T-cell (primary cell): ENCODE measurements around the gene GPR42. TPM values are rescaled to one million over a fixed set of nuclear protein-coding genes. Genes with fewer than 3 reads are reported as not detected.

Experiments
- ATAC-seq, 4 experiments: fragments of 200-7000 bp in 3 of 4; fragments of 150-1000 bp in 1 of 4; cut with Tn5 transposase; replicated peaks in 1 of 4; 1 replicate in 3 of 4; 2 replicates in 1 of 4; pipeline ENCODE4 v1.10.0; 2021; ENCODE audit warnings: moderate library complexity in 3 of 4, mild to moderate bottlenecking in 2 of 4, moderate number of reproducible peaks in 1 of 4
- CTCF ChIA-PET, 2 donors: fragments of 300-600 bp; sonication (Branson Sonifier 250); formaldehyde crosslinking; loops; one replicate each; lab custom pipeline; 2022; ENCODE audit warnings: antibody characterized with exemption in 2 of 2; lab: Charles Lee
- POLR2A ChIA-PET, 2 donors: fragments of 300-600 bp; sonication (Branson Sonifier 250); formaldehyde crosslinking; loops; one replicate each; lab custom pipeline; 2022; ENCODE audit warnings: antibody characterized with exemption in 2 of 2; lab: Charles Lee
- DNase-seq, 35 experiments: peaks; one replicate each; pipeline versions ENCODE4 v3.0.0 to v3.0.0-alpha.2; 2013 to 2023
- H3K27ac ChIP-seq: one replicate; pipeline ENCODE4 v1.5.1; 2013; ENCODE audit warnings: low read length
- H3K27me3 ChIP-seq, 2 experiments: replicated peaks in 1 of 2; 1 replicate in 1 of 2; 2 replicates in 1 of 2; pipeline versions ENCODE4 v1.6.1 to v1.7.0; 2013; ENCODE audit warnings: low read length in 1 of 2, mixed read lengths in 1 of 2; ENCODE audit not compliant: control insufficient read depth in 2 of 2, insufficient read depth in 2 of 2; ENCODE audit errors: extremely low read depth in 1 of 2
- H3K36me3 ChIP-seq, 2 donors: 1 replicate in 1 of 2; 2 replicates in 1 of 2; pipeline versions ENCODE4 v1.6.1 to v1.7.0; 2013; ENCODE audit warnings: low read length in 1 of 2; ENCODE audit not compliant: control insufficient read depth in 2 of 2, insufficient read depth in 1 of 2; ENCODE audit errors: extremely low read depth in 1 of 2
- H3K4me1 ChIP-seq, 2 experiments: 1 replicate in 1 of 2; 2 replicates in 1 of 2; pipeline versions ENCODE4 v1.6.1 to v1.7.0; 2013; ENCODE audit warnings: low read length in 2 of 2, mixed read lengths in 1 of 2; ENCODE audit not compliant: insufficient read depth in 2 of 2, control insufficient read depth in 1 of 2; ENCODE audit errors: extremely low read depth in 1 of 2
- H3K4me3 ChIP-seq, 2 donors: 1 replicate in 1 of 2; 2 replicates in 1 of 2; pipeline versions ENCODE4 v1.5.1 to v1.7.0; 2013; ENCODE audit warnings: mild to moderate bottlenecking in 2 of 2, low read length in 1 of 2, moderate library complexity in 1 of 2; ENCODE audit not compliant: control insufficient read depth in 1 of 2; ENCODE audit errors: extremely low read depth in 1 of 2
- H3K9me3 ChIP-seq: 2 replicates; pipeline ENCODE4 v1.7.0; 2013
- H3K27ac Mint-ChIP-seq, 2 donors: one replicate each; pipeline ENCODE4 v1.8.0; 2020 to 2021; ENCODE audit warnings: mild to moderate bottlenecking in 2 of 2, mixed read lengths in 2 of 2
- H3K27me3 Mint-ChIP-seq, 2 donors: one replicate each; pipeline ENCODE4 v1.8.0; 2021 to 2022; ENCODE audit warnings: mixed read lengths in 2 of 2
- H3K36me3 Mint-ChIP-seq: one replicate; pipeline ENCODE4 v1.8.0; 2021; ENCODE audit warnings: mixed read lengths
- H3K4me1 Mint-ChIP-seq, 3 donors: one replicate each; pipeline ENCODE4 v1.8.0; 2020 to 2022; ENCODE audit warnings: mixed read lengths in 3 of 3, mild to moderate bottlenecking in 1 of 3
- H3K4me3 Mint-ChIP-seq, 3 donors: one replicate each; pipeline ENCODE4 v1.8.0; 2020 to 2022; ENCODE audit warnings: mild to moderate bottlenecking in 3 of 3, mixed read lengths in 3 of 3, moderate library complexity in 3 of 3
- H3K9me3 Mint-ChIP-seq, 3 donors: one replicate each; pipeline ENCODE4 v1.8.0; 2020 to 2022; ENCODE audit warnings: mixed read lengths in 3 of 3
- WGBS: methylation state at CpG from one replicate; pipeline ENCODE4 v1.1.5; 2013; ENCODE audit warnings: missing lambda C conversion rate; ENCODE audit not compliant: insufficient coverage; 5-methylcytosine and 5-hydroxymethylcytosine counted together
- total RNA-seq, 35 experiments: library from RNA in 6 of 35; stranded (reverse) in 6 of 35; fragments of 120-200 nt in 1 of 35; gene quantifications; one replicate each; pipeline versions ENCODE4 v1.2.1 to v1.2.4 and lab custom pipeline; 2013 to 2026

The GPR42 gene
- total RNA-seq, 5 donors from 2014 or later (not counting 1 experiment from before 2014, with no cell fraction given) = not detected

DNA sequence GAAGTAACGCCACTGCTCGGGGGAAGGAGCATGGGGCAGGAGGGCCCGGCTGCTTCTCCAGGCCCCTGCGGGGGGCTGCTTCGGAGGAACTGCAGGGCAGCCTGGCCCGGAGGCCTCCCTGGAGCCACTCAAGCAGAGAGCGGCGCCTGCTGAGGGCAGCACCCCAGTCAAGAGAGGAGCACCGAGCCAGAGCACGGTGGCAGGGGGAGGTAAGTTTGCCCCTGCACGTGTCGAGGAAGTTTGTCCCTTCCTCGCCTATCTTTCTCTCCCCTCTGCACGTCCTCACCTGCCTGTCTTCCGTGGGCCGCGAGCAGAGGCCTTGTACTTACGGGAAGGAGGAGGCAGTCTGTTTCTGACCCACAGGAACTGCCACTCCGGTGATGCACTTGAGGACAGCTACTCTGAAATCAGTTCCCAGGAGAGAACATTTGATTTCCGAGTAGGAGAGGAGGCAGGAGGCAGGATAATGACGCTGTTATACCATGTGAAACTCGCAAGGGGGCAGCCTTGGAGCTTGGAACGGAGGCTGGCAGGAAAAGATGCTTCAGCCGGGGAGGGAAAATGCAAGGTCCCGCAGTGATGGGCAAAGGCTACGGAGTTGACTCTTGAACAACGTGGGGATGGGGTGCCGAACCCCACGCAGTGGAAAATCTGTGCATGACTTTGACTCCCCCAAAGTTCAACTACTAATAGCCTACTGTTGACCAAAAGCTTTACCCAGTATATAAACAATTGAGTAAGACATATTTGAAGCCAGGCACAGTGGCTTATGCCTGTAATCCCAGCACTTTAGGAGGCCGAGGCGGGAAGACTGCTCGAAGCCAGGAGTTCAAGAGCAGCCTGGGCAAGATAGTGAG lies 18.2 kb upstream of the GPR42 start:
- WGBS = 43% methylated on average over 20 of the region's 32 CpGs
- Histone ChIP-seq H3K9me3 (no peaks in the 10 kb centered on the region), H3K27ac (no peak overlapping the region), H3K27me3 (peaks cover 0 to 15% of the 10 kb centered on the region in 2 experiments), H3K4me3 (no peak overlapping the region), H3K36me3 (no peaks in the 10 kb centered on the region), H3K4me1 (peaks cover 1 to 15% of the 10 kb centered on the region in 2 experiments)
- peak; percentile 79 to 86 (median 81) for ATAC-seq
- Mint-ChIP-seq H3K4me1 (peaks cover 11 to 20% (median 13%) of the 10 kb centered on the region in 3 donors), H3K27ac (no peak overlapping the region), H3K27me3 (peaks cover 0 to 9% of the 10 kb centered on the region in 2 donors), H3K36me3 (no peaks in the 10 kb centered on the region), H3K9me3 (no peaks in the 10 kb centered on the region), H3K4me3 (no peak overlapping the region)
- DNase-seq = peak; percentile 34 to 87 (median 56)
- ChIA-PET POLR2A (no interaction called here), CTCF (interaction anchor here (0.7 to 2.6 kb wide), 10 partner anchors 20 to 143 kb away, joined by 3 to 21 read pairs (median 6); no protein-coding TSS in a partner anchor)

DNA sequence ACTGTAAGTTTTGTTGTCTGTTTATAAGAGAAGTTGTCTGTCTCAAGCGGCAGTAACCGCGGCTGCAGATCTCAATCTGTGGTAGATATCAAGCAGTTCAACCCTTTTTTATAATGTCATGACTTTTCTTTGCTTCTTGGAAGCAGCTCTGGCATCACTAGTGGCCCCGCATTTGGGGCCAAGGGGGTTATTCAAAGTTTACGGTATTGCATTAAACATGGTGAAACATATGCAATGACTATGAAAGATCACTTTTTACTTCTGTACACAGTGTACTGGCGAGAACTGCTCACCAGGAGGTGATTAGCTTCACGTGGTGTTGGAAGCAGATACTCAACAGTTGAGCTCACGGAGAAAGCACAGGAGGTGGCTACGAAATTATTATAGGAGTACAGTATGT lies 17.2 kb upstream of the GPR42 start:
- H3K4me3 ChIP-seq = no peak overlapping the region
- no peaks in the 10 kb centered on the region for H3K9me3 ChIP-seq
- H3K4me3 Mint-ChIP-seq = no peak overlapping the region
- no CpG with 5 or more reads among the region's 9 CpGs for WGBS
- peaks cover 14 to 21% (median 15%) of the 10 kb centered on the region in 3 donors for H3K4me1 Mint-ChIP-seq
- peaks cover 0 to 9% of the 10 kb centered on the region in 2 donors for H3K27me3 Mint-ChIP-seq
- H3K36me3 ChIP-seq = no peaks in the 10 kb centered on the region
- no peak overlapping the region for H3K27ac Mint-ChIP-seq
- ATAC-seq = no peak
- H3K4me1 ChIP-seq = peaks cover 0 to 13% of the 10 kb centered on the region in 2 experiments
- peaks cover 0 to 18% of the 10 kb centered on the region in 2 experiments for H3K27me3 ChIP-seq
- H3K27ac ChIP-seq = no peak overlapping the region
- DNase-seq = peak in 5 of 35 experiments; percentile 15 to 39 (median 22)
- POLR2A ChIA-PET = no interaction called here
- no peaks in the 10 kb centered on the region for H3K9me3 Mint-ChIP-seq
- CTCF ChIA-PET = interaction anchor here (0.5 to 2.6 kb wide), 12 partner anchors 110 to 1281 kb away, joined by 3 to 21 read pairs (median 5); no protein-coding TSS in a partner anchor
- H3K36me3 Mint-ChIP-seq = no peaks in the 10 kb centered on the region

DNA sequence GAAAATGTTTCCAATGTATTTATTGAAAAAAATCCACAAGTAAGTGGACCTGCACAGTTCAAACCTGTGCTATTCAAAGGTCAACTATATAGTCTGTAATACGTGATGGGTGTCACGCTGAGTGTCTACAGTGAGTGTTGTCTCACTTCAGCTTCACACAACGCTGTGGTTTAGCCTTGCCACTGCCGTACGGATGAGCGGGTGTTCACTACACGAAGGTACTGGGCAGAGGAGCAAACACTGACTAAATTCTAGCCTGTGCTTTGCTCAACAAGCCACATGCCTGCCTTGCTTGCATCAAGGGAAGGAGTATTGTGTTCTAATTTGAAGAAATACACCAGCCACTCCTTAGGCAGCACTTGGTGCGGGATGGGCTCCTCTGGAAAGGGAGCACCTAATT lies 16.0 kb upstream of the GPR42 start:
- DNase-seq = no peak
- H3K27ac Mint-ChIP-seq = no peak overlapping the region
- no peaks in the 10 kb centered on the region for H3K36me3 ChIP-seq
- no peak overlapping the region for H3K27ac ChIP-seq
- H3K4me3 ChIP-seq = no peak overlapping the region
- peaks cover 0 to 7% of the 10 kb centered on the region in 2 donors for H3K27me3 Mint-ChIP-seq
- ATAC-seq = no peak
- H3K4me1 ChIP-seq = peaks cover 0 to 13% of the 10 kb centered on the region in 2 experiments
- WGBS = 68% methylated on average over 6 of the region's 8 CpGs
- peaks cover 0 to 8% of the 10 kb centered on the region in 2 experiments for H3K27me3 ChIP-seq
- peaks cover 14 to 15% (median 14%) of the 10 kb centered on the region in 3 donors for H3K4me1 Mint-ChIP-seq
- ChIA-PET POLR2A (no interaction called here), CTCF (interaction anchor here in 1 of 2 donors (0.6 to 2.6 kb wide), 2 partner anchors 9 to 114 kb away, joined by 4 to 21 read pairs; no protein-coding TSS in a partner anchor)
- H3K36me3 Mint-ChIP-seq = no peaks in the 10 kb centered on the region
- no peak overlapping the region for H3K4me3 Mint-ChIP-seq
- no peaks in the 10 kb centered on the region for H3K9me3 Mint-ChIP-seq
- H3K9me3 ChIP-seq = no peaks in the 10 kb centered on the region

DNA sequence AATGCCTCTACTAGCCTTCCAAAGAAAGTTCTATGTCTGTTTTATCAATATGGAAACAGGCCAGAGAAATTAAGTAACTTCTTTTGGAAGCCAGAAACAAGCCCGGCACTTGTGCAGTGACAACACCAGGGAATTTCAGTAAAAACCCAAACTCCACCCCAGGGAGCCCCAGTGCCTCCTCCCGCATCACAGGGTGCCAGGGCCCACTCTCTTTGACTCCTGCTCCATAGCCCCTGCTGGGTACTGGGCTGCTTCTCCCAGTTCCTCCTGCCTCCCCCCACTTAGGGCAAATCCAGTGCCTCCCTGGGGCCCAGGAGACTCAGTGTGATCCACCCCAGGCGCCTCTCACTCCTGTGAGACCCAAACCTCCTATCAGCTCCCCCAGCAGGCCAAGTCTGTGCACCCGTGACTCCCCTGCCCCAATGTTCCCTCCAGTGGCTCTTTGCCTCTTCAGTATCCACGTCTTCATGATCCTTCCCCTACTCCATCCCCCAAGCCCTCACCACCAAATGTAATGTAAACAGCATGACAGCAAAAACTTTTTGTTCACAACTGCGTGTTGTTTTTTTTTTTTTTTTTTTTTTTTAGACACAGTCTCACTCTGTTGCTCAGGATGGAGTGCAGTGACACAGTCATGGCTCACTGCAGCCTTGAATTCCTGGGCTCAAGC lies 14.9 kb upstream of the GPR42 start:
- Histone ChIP-seq H3K27me3 (peaks cover 0 to 7% of the 10 kb centered on the region in 2 experiments), H3K4me1 (peaks cover 0 to 13% of the 10 kb centered on the region in 2 experiments), H3K36me3 (no peaks in the 10 kb centered on the region), H3K4me3 (no peak overlapping the region), H3K27ac (no peak overlapping the region), H3K9me3 (no peaks in the 10 kb centered on the region)
- 83% methylated on average over 3 of the region's 6 CpGs for WGBS
- H3K27ac Mint-ChIP-seq = no peak overlapping the region
- H3K4me1 Mint-ChIP-seq = peaks cover 14 to 15% (median 14%) of the 10 kb centered on the region in 3 donors
- peaks cover 0 to 8% of the 10 kb centered on the region in 2 donors for H3K27me3 Mint-ChIP-seq
- H3K36me3 Mint-ChIP-seq = no peaks in the 10 kb centered on the region
- ChIA-PET CTCF (interaction anchor here in 1 of 2 donors (0.6 to 0.7 kb wide), 2 partner anchors 23 to 41 kb away, joined by 3 to 4 read pairs; no protein-coding TSS in a partner anchor), POLR2A (no interaction called here)
- no peaks in the 10 kb centered on the region for H3K9me3 Mint-ChIP-seq
- ATAC-seq = no peak
- no peak overlapping the region for H3K4me3 Mint-ChIP-seq
- DNase-seq = no peak

DNA sequence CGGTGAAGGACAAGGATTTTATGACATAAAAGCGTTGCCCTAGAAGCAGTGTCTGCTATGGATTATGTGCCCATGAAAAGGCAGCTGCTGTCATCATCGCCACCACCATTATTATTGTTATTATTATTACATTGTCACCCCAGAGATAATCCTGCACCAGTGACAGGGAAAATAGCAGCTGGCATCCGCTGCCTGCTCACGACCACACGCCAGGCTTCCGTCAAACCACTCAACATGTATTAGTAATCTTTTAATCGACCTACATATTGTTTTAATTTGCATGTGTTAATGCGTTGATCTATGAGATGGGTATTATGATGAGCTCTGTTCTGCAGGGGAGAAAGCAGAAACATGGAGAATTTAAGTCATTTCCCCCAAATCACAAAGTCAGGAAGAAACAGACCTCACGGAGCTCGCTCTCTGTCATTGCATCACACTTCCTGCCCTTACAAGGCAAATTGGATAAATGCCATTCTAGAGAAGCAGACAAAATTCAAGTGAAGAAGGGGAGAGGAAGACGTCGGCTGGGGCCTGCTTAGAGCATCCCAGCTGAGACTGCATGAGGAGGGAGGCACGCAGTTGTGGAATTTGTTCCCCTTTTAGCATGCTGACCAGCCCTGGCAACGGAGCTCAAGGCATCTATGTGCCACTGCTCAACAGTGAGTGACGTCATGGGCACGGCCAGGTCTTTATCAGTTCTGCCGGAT lies 12.8 kb upstream of the GPR42 start, which contains the start of gene FFAR3:
Gene FFAR3, plus strand, starts transcription at position 594 of the 707 bp plus-strand sequence. CDS start 431 bp downstream, outside the sequence.
- Histone ChIP-seq H3K9me3 (no peaks in the 10 kb centered on the region), H3K27ac (no peak within 1 kb of the TSS), H3K36me3 (no peaks in the 10 kb centered on the region), H3K4me1 (peaks cover 0 to 8% of the 10 kb centered on the region in 2 experiments), H3K27me3 (peaks cover 0 to 23% of the 10 kb centered on the region in 2 experiments), H3K4me3 (no peak within 1 kb of the TSS)
- peaks cover 9 to 10% (median 9%) of the 10 kb centered on the region in 3 donors for H3K4me1 Mint-ChIP-seq
- H3K4me3 Mint-ChIP-seq = peak within 1 kb of the TSS; percentile 1 to 47 (median 21)
- H3K27ac Mint-ChIP-seq = peak within 1 kb of the TSS in 1 of 2 donors; percentile 11
- ChIA-PET CTCF (no interaction called here), POLR2A (no interaction called here)
- peak; percentile 24 to 50 (median 43) for ATAC-seq
- peak in 2 of 35 experiments; percentile 30 to 40 for DNase-seq
- peaks cover 3 to 17% of the 10 kb centered on the region in 2 donors for H3K27me3 Mint-ChIP-seq
- 11% methylated on average over 3 of the region's 18 CpGs for WGBS
- no peaks in the 10 kb centered on the region for H3K9me3 Mint-ChIP-seq
- H3K36me3 Mint-ChIP-seq = no peaks in the 10 kb centered on the region
